ENCODE data around the gene MDM4.

MDM4 gene

DNA sequence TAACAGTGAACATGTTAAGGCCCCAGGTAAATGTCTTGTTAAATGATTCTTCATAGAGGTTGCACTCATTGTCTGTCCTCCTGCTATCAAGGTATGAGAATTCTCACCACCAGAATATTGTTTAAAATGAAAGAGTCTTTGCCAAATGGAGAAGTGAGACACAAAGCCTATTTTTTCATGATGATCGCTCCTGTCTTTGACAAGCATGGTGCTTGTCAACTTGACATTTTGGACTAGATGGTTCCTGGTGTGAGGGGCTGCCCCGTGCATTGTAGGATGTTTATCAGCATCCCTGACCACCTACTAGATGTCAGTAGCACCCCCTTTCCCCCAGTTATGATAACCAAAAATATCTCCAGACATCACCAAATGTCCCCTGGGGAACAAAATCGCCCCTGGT is 65.6 kb downstream of the MDM4 start:
- Histone ChIP-seq H4K5ac (ENCODE audit: low read length) (no peak overlapping the region), H3K27ac (ENCODE audit: low read depth, low read length) (no peak overlapping the region)
- WGBS (ENCODE audit: extremely low coverage, insufficient coverage, low lambda C conversion rate) = no CpG with 5 or more reads among the region's 3 CpGs

DNA sequence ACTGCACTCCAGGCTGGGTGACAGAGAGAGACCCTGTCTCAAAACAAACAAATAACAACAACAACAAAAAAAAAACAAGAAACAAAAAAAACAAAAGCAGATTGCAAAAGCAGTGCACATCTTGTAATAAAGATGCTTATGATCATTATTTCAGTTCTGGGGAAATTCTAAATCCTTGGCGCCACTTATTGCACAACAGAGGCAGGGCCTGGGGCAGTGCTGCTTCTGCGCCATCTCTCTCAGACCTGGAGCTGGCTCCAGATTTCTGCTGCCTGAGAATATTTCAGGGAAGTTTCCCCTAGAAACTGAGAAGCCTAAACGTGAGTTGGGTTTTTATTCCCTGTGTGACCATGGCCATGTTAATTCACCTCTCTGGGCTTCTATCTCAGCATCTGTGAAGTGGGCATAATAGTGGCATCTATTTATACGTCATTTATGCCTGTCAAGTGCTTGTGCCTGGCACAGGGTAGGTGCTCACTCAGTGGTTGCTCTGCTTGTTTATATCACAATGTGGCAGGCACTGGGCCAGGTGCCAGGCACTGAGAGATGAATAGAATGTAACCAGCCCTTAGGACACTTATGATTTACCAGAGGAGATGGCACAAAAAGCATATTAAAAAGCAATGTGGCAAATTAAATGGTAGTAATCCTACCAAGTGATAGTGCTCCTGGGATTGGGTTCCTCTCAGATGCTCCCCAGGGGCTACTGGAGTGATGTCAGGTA is 67.9 kb downstream of the MDM4 start:
- DNase-seq = no peak
- no peak overlapping the region for H3K4me2 ChIP-seq (ENCODE audit: low read length)
- no peak overlapping the region for H2BK5ac ChIP-seq (ENCODE audit: low read length)
- H2AK5ac ChIP-seq (ENCODE audit: low read length) = no peak overlapping the region
- no peaks in the 10 kb centered on the region for H3K36me3 ChIP-seq (ENCODE audit: control insufficient read depth, insufficient read depth, low read length)
- no peak overlapping the region for H3K9ac ChIP-seq (ENCODE audit: low read length)
- no peak overlapping the region for H3K4ac ChIP-seq (ENCODE audit: low read depth, low read length)
- H2BK120ac ChIP-seq (ENCODE audit: low read depth, low read length) = no peak overlapping the region
- no CpG with 5 or more reads among the region's 4 CpGs for WGBS (ENCODE audit: extremely low coverage, insufficient coverage, low lambda C conversion rate)
- no peaks in the 10 kb centered on the region for H3K27me3 ChIP-seq (ENCODE audit: insufficient read depth, low read length, poor library complexity)
- no peaks in the 10 kb centered on the region for H3K79me1 ChIP-seq (ENCODE audit: low read length)
- peaks cover 3% of the 10 kb centered on the region for H3K4me1 ChIP-seq (ENCODE audit: control insufficient read depth, low read depth, low read length)
- no peak overlapping the region for H3K18ac ChIP-seq (ENCODE audit: low read length)
- no peak overlapping the region for H3K56ac ChIP-seq (ENCODE audit: low read length)
- H3K23ac ChIP-seq (ENCODE audit: low read length) = no peak overlapping the region
- H4K5ac ChIP-seq (ENCODE audit: low read length) = no peak overlapping the region
- H3K79me2 ChIP-seq (ENCODE audit: control insufficient read depth, insufficient read depth, low read length) = no peaks in the 10 kb centered on the region
- no peak overlapping the region for H3K4me3 ChIP-seq (ENCODE audit: low read length)
- no peak overlapping the region for H3K27ac ChIP-seq (ENCODE audit: low read depth, low read length)
- no peak overlapping the region for H2BK15ac ChIP-seq (replicated peaks; ENCODE audit: low read depth)
- no peak overlapping the region for H4K8ac ChIP-seq (ENCODE audit: low read depth, low read length)

More for the DNA sequence above, 65.6 kb downstream of the MDM4 start:
- Histone ChIP-seq H3K36me3 (ENCODE audit: control insufficient read depth, insufficient read depth, low read length) (no peaks in the 10 kb centered on the region), H3K56ac (ENCODE audit: low read length) (no peak overlapping the region), H2BK120ac (ENCODE audit: low read depth, low read length) (no peak overlapping the region), H2AK5ac (ENCODE audit: low read length) (no peak overlapping the region), H3K27me3 (ENCODE audit: insufficient read depth, low read length, poor library complexity) (no peaks in the 10 kb centered on the region), H3K79me2 (ENCODE audit: control insufficient read depth, insufficient read depth, low read length) (no peaks in the 10 kb centered on the region), H3K4me3 (ENCODE audit: low read length) (no peak overlapping the region), H3K18ac (ENCODE audit: low read length) (no peak overlapping the region), H3K4me1 (ENCODE audit: control insufficient read depth, low read depth, low read length) (peaks cover 3% of the 10 kb centered on the region), H3K79me1 (ENCODE audit: low read length) (no peaks in the 10 kb centered on the region), H3K4ac (ENCODE audit: low read depth, low read length) (no peak overlapping the region), H2BK15ac (replicated peaks; ENCODE audit: low read depth) (no peak overlapping the region), H3K23ac (ENCODE audit: low read length) (no peak overlapping the region), H3K9ac (ENCODE audit: low read length) (no peak overlapping the region), H2BK5ac (ENCODE audit: low read length) (no peak overlapping the region), H3K4me2 (ENCODE audit: low read length) (no peak overlapping the region), H4K8ac (ENCODE audit: low read depth, low read length) (no peak overlapping the region)
- no peak for DNase-seq

- no peak overlapping the region for H2BK15ac ChIP-seq (replicated peaks; ENCODE audit: low read depth)
- WGBS (ENCODE audit: extremely low coverage, insufficient coverage, low lambda C conversion rate) = no CpG with 5 or more reads among the region's 11 CpGs
- no peak overlapping the region for H4K5ac ChIP-seq (ENCODE audit: low read length)
- no peaks in the 10 kb centered on the region for H3K79me1 ChIP-seq (ENCODE audit: low read length)
- no peak overlapping the region for H3K9ac ChIP-seq (ENCODE audit: low read length)
- H3K4me1 ChIP-seq (ENCODE audit: control insufficient read depth, low read depth, low read length) = peaks cover 3% of the 10 kb centered on the region
- H3K79me2 ChIP-seq (ENCODE audit: control insufficient read depth, insufficient read depth, low read length) = no peaks in the 10 kb centered on the region
- H3K36me3 ChIP-seq (ENCODE audit: control insufficient read depth, insufficient read depth, low read length) = no peaks in the 10 kb centered on the region
- no peak overlapping the region for H3K4ac ChIP-seq (ENCODE audit: low read depth, low read length)
- H2BK120ac ChIP-seq (ENCODE audit: low read depth, low read length) = no peak overlapping the region
- H3K4me3 ChIP-seq (ENCODE audit: low read length) = no peak overlapping the region
- no peak overlapping the region for H3K18ac ChIP-seq (ENCODE audit: low read length)
- H3K27ac ChIP-seq (ENCODE audit: low read depth, low read length) = no peak overlapping the region
- H2AK5ac ChIP-seq (ENCODE audit: low read length) = no peak overlapping the region
- H3K4me2 ChIP-seq (ENCODE audit: low read length) = no peak overlapping the region
- H4K8ac ChIP-seq (ENCODE audit: low read depth, low read length) = no peak overlapping the region
- DNase-seq = peak; percentile 66
- no peaks in the 10 kb centered on the region for H3K27me3 ChIP-seq (ENCODE audit: insufficient read depth, low read length, poor library complexity)
- H3K56ac ChIP-seq (ENCODE audit: low read length) = peak overlapping the region; percentile 44
- H2BK5ac ChIP-seq (ENCODE audit: low read length) = no peak overlapping the region
- no peak overlapping the region for H3K23ac ChIP-seq (ENCODE audit: low read length)
These were observed 68.6 kb downstream of the MDM4 start for GRCh38 chr1:204584699-204585372.

DNA sequence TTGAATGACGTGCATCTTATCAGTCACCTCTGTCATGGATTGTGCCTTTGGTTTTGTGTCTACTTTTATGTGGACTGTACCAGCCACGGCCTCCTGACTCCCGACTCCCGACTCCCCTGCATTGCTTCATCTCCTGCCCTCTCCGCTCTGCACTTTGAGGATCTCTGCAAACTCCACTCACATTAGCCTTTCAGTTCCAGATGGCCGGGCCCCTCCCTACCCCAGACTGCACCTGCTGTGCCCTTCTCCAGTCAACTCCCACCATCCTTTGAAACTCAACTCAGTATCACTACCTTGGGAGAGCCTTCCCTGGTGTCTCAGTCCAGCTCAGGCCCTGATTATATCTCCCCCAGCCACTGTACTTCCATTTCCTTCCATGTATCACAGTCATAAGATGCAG is 71.4 kb downstream of the MDM4 start:
- no peak overlapping the region for H3K4me3 ChIP-seq (ENCODE audit: low read length)
- no peak overlapping the region for H2BK15ac ChIP-seq (replicated peaks; ENCODE audit: low read depth)
- H2AK5ac ChIP-seq (ENCODE audit: low read length) = no peak overlapping the region
- H3K9ac ChIP-seq (ENCODE audit: low read length) = no peak overlapping the region
- H4K8ac ChIP-seq (ENCODE audit: low read depth, low read length) = no peak overlapping the region
- no peak overlapping the region for H3K56ac ChIP-seq (ENCODE audit: low read length)
- no peak overlapping the region for H3K4ac ChIP-seq (ENCODE audit: low read depth, low read length)
- DNase-seq = no peak
- H2BK5ac ChIP-seq (ENCODE audit: low read length) = no peak overlapping the region
- H3K79me1 ChIP-seq (ENCODE audit: low read length) = no peaks in the 10 kb centered on the region
- no peaks in the 10 kb centered on the region for H3K79me2 ChIP-seq (ENCODE audit: control insufficient read depth, insufficient read depth, low read length)
- peaks cover 3% of the 10 kb centered on the region for H3K4me1 ChIP-seq (ENCODE audit: control insufficient read depth, low read depth, low read length)
- H3K18ac ChIP-seq (ENCODE audit: low read length) = no peak overlapping the region
- no peak overlapping the region for H3K27ac ChIP-seq (ENCODE audit: low read depth, low read length)
- no peak overlapping the region for H4K5ac ChIP-seq (ENCODE audit: low read length)
- H3K27me3 ChIP-seq (ENCODE audit: insufficient read depth, low read length, poor library complexity) = no peaks in the 10 kb centered on the region
- no peak overlapping the region for H3K23ac ChIP-seq (ENCODE audit: low read length)
- WGBS (ENCODE audit: extremely low coverage, insufficient coverage, low lambda C conversion rate) = no CpG with 5 or more reads among the region's 6 CpGs
- no peaks in the 10 kb centered on the region for H3K36me3 ChIP-seq (ENCODE audit: control insufficient read depth, insufficient read depth, low read length)
- no peak overlapping the region for H2BK120ac ChIP-seq (ENCODE audit: low read depth, low read length)
- H3K4me2 ChIP-seq (ENCODE audit: low read length) = no peak overlapping the region

GRCh38 chr1:204588826-204589225 is 72.6 kb downstream of the MDM4 start:
- no peaks in the 10 kb centered on the region for H3K27me3 ChIP-seq (ENCODE audit: insufficient read depth, low read length, poor library complexity)
- H3K9ac ChIP-seq (ENCODE audit: low read length) = no peak overlapping the region
- no peak overlapping the region for H3K4me2 ChIP-seq (ENCODE audit: low read length)
- H2BK120ac ChIP-seq (ENCODE audit: low read depth, low read length) = no peak overlapping the region
- H4K8ac ChIP-seq (ENCODE audit: low read depth, low read length) = no peak overlapping the region
- no peak overlapping the region for H2BK15ac ChIP-seq (replicated peaks; ENCODE audit: low read depth)
- H3K4ac ChIP-seq (ENCODE audit: low read depth, low read length) = no peak overlapping the region
- H4K5ac ChIP-seq (ENCODE audit: low read length) = no peak overlapping the region
- no peaks in the 10 kb centered on the region for H3K79me2 ChIP-seq (ENCODE audit: control insufficient read depth, insufficient read depth, low read length)
- H3K79me1 ChIP-seq (ENCODE audit: low read length) = no peaks in the 10 kb centered on the region
- peak; percentile 50 for DNase-seq
- no peak overlapping the region for H3K4me3 ChIP-seq (ENCODE audit: low read length)
- H2AK5ac ChIP-seq (ENCODE audit: low read length) = no peak overlapping the region
- H3K18ac ChIP-seq (ENCODE audit: low read length) = no peak overlapping the region
- H2BK5ac ChIP-seq (ENCODE audit: low read length) = no peak overlapping the region
- no peaks in the 10 kb centered on the region for H3K36me3 ChIP-seq (ENCODE audit: control insufficient read depth, insufficient read depth, low read length)
- H3K4me1 ChIP-seq (ENCODE audit: control insufficient read depth, low read depth, low read length) = peaks cover 3% of the 10 kb centered on the region
- no peak overlapping the region for H3K56ac ChIP-seq (ENCODE audit: low read length)
- H3K23ac ChIP-seq (ENCODE audit: low read length) = no peak overlapping the region
- H3K27ac ChIP-seq (ENCODE audit: low read depth, low read length) = no peak overlapping the region
- WGBS (ENCODE audit: extremely low coverage, insufficient coverage, low lambda C conversion rate) = no CpG with 5 or more reads among the region's 5 CpGs
